Liver (tissue), 9 donors: Measurements from ENCODE around the gene MTMR12. TPM values are rescaled to one million over a fixed set of nuclear protein-coding genes. Genes with fewer than 3 reads are reported as not detected.

Experiments
- DNase-seq: peaks from one replicate; pipeline ENCODE4 v3.0.0-alpha.2; 2017; ENCODE audit warnings: low spot score
- H3K27ac ChIP-seq, 2 donors: one replicate each; pipeline ENCODE4 v1.7.0; 2013; ENCODE audit warnings: inconsistent platforms in 2 of 2, low read length in 2 of 2, control low read depth in 1 of 2, low read depth in 1 of 2, mild to moderate bottlenecking in 1 of 2
- H3K27me3 ChIP-seq, 4 donors: one replicate each; pipeline versions ENCODE4 v1.6.1 to v1.7.0; 2013; ENCODE audit warnings: low read length in 3 of 4, inconsistent platforms in 1 of 4, mild to moderate bottlenecking in 1 of 4, moderate library complexity in 1 of 4; ENCODE audit not compliant: control insufficient read depth in 4 of 4, insufficient read depth in 4 of 4
- H3K36me3 ChIP-seq, 4 donors: one replicate each; pipeline versions ENCODE4 v1.6.1 to v1.7.0; 2013; ENCODE audit warnings: low read length in 3 of 4, mild to moderate bottlenecking in 3 of 4, low read depth in 1 of 4, moderate library complexity in 1 of 4; ENCODE audit not compliant: control insufficient read depth in 4 of 4, insufficient read depth in 3 of 4
- H3K4me1 ChIP-seq, 4 donors: one replicate each; pipeline versions ENCODE4 v1.6.1 to v1.7.0; 2013; ENCODE audit warnings: low read length in 3 of 4, mild to moderate bottlenecking in 3 of 4, moderate library complexity in 1 of 4; ENCODE audit not compliant: control insufficient read depth in 4 of 4, insufficient read depth in 4 of 4
- H3K4me3 ChIP-seq, 3 donors: one replicate each; pipeline versions ENCODE4 v1.6.1 to v1.7.0; 2013; ENCODE audit warnings: low read length in 3 of 3, control low read depth in 1 of 3, low read depth in 1 of 3, mild to moderate bottlenecking in 1 of 3
- H3K9ac ChIP-seq, 2 donors: one replicate each; pipeline ENCODE4 v1.7.0; 2013; ENCODE audit warnings: low read length in 2 of 2, mild to moderate bottlenecking in 2 of 2, moderate library complexity in 2 of 2, control low read depth in 1 of 2, low read depth in 1 of 2
- H3K9me3 ChIP-seq, 4 donors: one replicate each; pipeline versions ENCODE4 v1.6.1 to v1.7.0; 2013; ENCODE audit warnings: low read length in 3 of 4; ENCODE audit not compliant: control insufficient read depth in 4 of 4
- ATF3 ChIP-seq: IDR thresholded peaks from 2 replicates; pipeline ENCODE4 v1.6.1; 2016; ENCODE audit warnings: antibody characterized with exemption
- CTCF ChIP-seq: fragments of 150-350 bp; IDR thresholded peaks from 2 replicates; pipeline ENCODE4 v1.5.1; 2017; ENCODE audit warnings: improper control_type of control experiment, low read depth, low read length; ENCODE audit not compliant: missing input control
- EGR1 ChIP-seq, 2 donors: IDR thresholded peaks; 2 replicates each; pipeline ENCODE4 v1.6.1; 2016 to 2018; ENCODE audit warnings: antibody characterized with exemption in 2 of 2, low read depth in 2 of 2
- FOXA1 ChIP-seq: IDR thresholded peaks from 2 replicates; pipeline ENCODE4 v1.6.1; 2016; ENCODE audit warnings: antibody characterized with exemption
- FOXA2 ChIP-seq: IDR thresholded peaks from 2 replicates; pipeline ENCODE4 v1.6.1; 2016; ENCODE audit warnings: antibody characterized with exemption
- GABPA ChIP-seq, 2 donors: IDR thresholded peaks in 1 of 2; conservative IDR thresholded peaks in 1 of 2; 2 replicates each; pipeline ENCODE4 v1.6.1; 2016; ENCODE audit warnings: antibody characterized with exemption in 2 of 2, mild to moderate bottlenecking in 1 of 2, moderate library complexity in 1 of 2
- HNF4A ChIP-seq, 2 donors: conservative IDR thresholded peaks; 2 replicates each; pipeline ENCODE4 v1.6.1; 2016; ENCODE audit warnings: antibody characterized with exemption in 2 of 2, mild to moderate bottlenecking in 2 of 2
- HNF4G ChIP-seq: IDR thresholded peaks from 2 replicates; pipeline ENCODE4 v1.6.1; 2016; ENCODE audit warnings: antibody characterized with exemption
- JUND ChIP-seq, 2 donors: IDR thresholded peaks; 2 replicates each; pipeline ENCODE4 v1.6.1; 2016; ENCODE audit warnings: antibody characterized with exemption in 2 of 2
- MAX ChIP-seq: IDR thresholded peaks from 2 replicates; pipeline ENCODE4 v1.6.1; 2016; ENCODE audit warnings: antibody characterized with exemption
- NR2F2 ChIP-seq: IDR thresholded peaks from 2 replicates; pipeline ENCODE4 v1.6.1; 2016; ENCODE audit warnings: antibody characterized with exemption
- RAD21 ChIP-seq, 2 donors: IDR thresholded peaks; 2 replicates each; pipeline ENCODE4 v1.6.1; 2016; ENCODE audit warnings: antibody characterized with exemption in 2 of 2, mild to moderate bottlenecking in 2 of 2
- REST ChIP-seq: IDR thresholded peaks from 2 replicates; pipeline ENCODE4 v1.6.1; 2016; ENCODE audit warnings: antibody characterized with exemption, mild to moderate bottlenecking
- SP1 ChIP-seq: IDR thresholded peaks from 2 replicates; pipeline ENCODE4 v1.6.1; 2018; ENCODE audit warnings: antibody characterized with exemption, mild to moderate bottlenecking
- TAF1 ChIP-seq: conservative IDR thresholded peaks from 2 replicates; pipeline ENCODE4 v1.6.1; 2016; ENCODE audit warnings: antibody characterized with exemption, mild to moderate bottlenecking
- YY1 ChIP-seq: IDR thresholded peaks from 2 replicates; pipeline ENCODE4 v1.6.1; 2016; ENCODE audit warnings: antibody characterized with exemption, mild to moderate bottlenecking
- ZBTB33 ChIP-seq: IDR thresholded peaks from 2 replicates; pipeline ENCODE4 v1.6.1; 2016; ENCODE audit warnings: antibody characterized with exemption
- WGBS: extraction: QIAGEN DNeasy Blood & Tissue Kit; methylation state at CpG from one replicate; pipeline ENCODE4 v1.1.7; 2013; 5-methylcytosine and 5-hydroxymethylcytosine counted together
- polyA plus RNA-seq, 2 donors: library from polyadenylated mRNA; stranded (reverse) in 1 of 2; unstranded in 1 of 2; fragments of 200-250 nt in 1 of 2; fragments of >200 nt in 1 of 2; fragmentation: Nextera tagmentation in 1 of 2; extraction: Ambion mirVana in 1 of 2; gene quantifications; one replicate each; pipeline versions ENCODE4 v1.2.1 to v1.2.3, GENCODE V29; 2013 to 2015
- total RNA-seq, 2 donors: library from RNA; depleted of rRNA; stranded (reverse); fragments of >200 nt; gene quantifications; one replicate each; pipeline ENCODE4 v1.2.3, GENCODE V29; 2014
- donor health status: healthy.
- donor health status: healthy.
- donor health status: healthy.
- donor health status: healthy.
- donor health status: healthy.

The MTMR12 gene
- total and polyA plus RNA-seq, 4 donors, result 4.4 to 28.7 (median 15.8) TPM

- 88% methylated on average over 1 of the region's 1 CpG for WGBS
- no peak overlapping the region for H3K9ac ChIP-seq
- H3K4me3 ChIP-seq, result no peak overlapping the region
- H3K36me3 ChIP-seq, result peaks cover 7 to 47% (median 30%) of the 10 kb centered on the region in 4 donors
- no peak for DNase-seq
- no peaks in the 10 kb centered on the region for H3K9me3 ChIP-seq
- no peaks in the 10 kb centered on the region for H3K4me1 ChIP-seq
- no peak for TF ChIP-seq HNF4A (conservative IDR thresholded peaks at IDR 0.05)
- no peak for TF ChIP-seq REST
- TF ChIP-seq MAX, result no peak
- TF ChIP-seq CTCF, result no peak
- TF ChIP-seq GABPA (IDR thresholded peaks at IDR 0.05 in 1 of 2, conservative IDR thresholded peaks at IDR 0.05 in 1 of 2), result no peak
- TF ChIP-seq NR2F2, result no peak
- no peak for TF ChIP-seq TAF1
- TF ChIP-seq FOXA1, result no peak
- no peak for TF ChIP-seq HNF4G
- no peak for TF ChIP-seq ZBTB33
- TF ChIP-seq YY1, result no peak
- TF ChIP-seq FOXA2, result no peak
- TF ChIP-seq ATF3, result no peak
- TF ChIP-seq JUND (IDR thresholded peaks at IDR 0.05), result no peak
- no peak overlapping the region for H3K27ac ChIP-seq
- no peaks in the 10 kb centered on the region for H3K27me3 ChIP-seq
Measured at GRCh38 chr5:32259033-32259432, 53.7 kb downstream of the MTMR12 start.

- Histone ChIP-seq H3K4me3 (no peak overlapping the region), H3K27ac (no peak overlapping the region), H3K9me3 (no peaks in the 10 kb centered on the region), H3K36me3 (peaks cover 6 to 47% (median 32%) of the 10 kb centered on the region in 4 donors), H3K9ac (no peak overlapping the region), H3K4me1 (no peaks in the 10 kb centered on the region), H3K27me3 (no peaks in the 10 kb centered on the region)
- no peak for DNase-seq
- 97% methylated on average over 3 of the region's 3 CpGs for WGBS
- TF ChIP-seq RAD21 (IDR thresholded peaks at IDR 0.05), result no peak
- TF ChIP-seq GABPA (IDR thresholded peaks at IDR 0.05 in 1 of 2, conservative IDR thresholded peaks at IDR 0.05 in 1 of 2), result no peak
- TF ChIP-seq ATF3, result no peak
- TF ChIP-seq YY1, result no peak
- no peak for TF ChIP-seq REST
- TF ChIP-seq EGR1 (IDR thresholded peaks at IDR 0.05; ENCODE audit: low read depth in 2 of 2), result no peak
- no peak for TF ChIP-seq MAX
- TF ChIP-seq SP1, result no peak
- TF ChIP-seq JUND (IDR thresholded peaks at IDR 0.05), result no peak
- no peak for TF ChIP-seq TAF1
- no peak for TF ChIP-seq HNF4A (conservative IDR thresholded peaks at IDR 0.05)
- TF ChIP-seq FOXA2, result no peak
- TF ChIP-seq FOXA1, result no peak
- no peak for TF ChIP-seq HNF4G
- TF ChIP-seq ZBTB33, result no peak
Measured at GRCh38 chr5:32258424-32258823, 54.3 kb downstream of the MTMR12 start.
